Rectal smooth muscle tissue (tissue), 1 donor: ENCODE measurements around the gene BCKDHA.
"Not testable (repeated sequence)": the region's sequence is repeated elsewhere in the genome, so short reads cannot be mapped to it uniquely, and the experiment has no call there.

Experiments
- H3K27ac ChIP-seq: one replicate; pipeline ENCODE4 v1.7.0; 2013; ENCODE audit warnings: low read depth, low read length, inconsistent platforms
- H3K27me3 ChIP-seq: one replicate; pipeline ENCODE4 v1.7.0; 2013; ENCODE audit warnings: low read length; ENCODE audit not compliant: control insufficient read depth, insufficient read depth
- H3K36me3 ChIP-seq: one replicate; pipeline ENCODE4 v1.7.0; 2013; ENCODE audit warnings: low read length; ENCODE audit not compliant: control insufficient read depth, insufficient read depth
- H3K4me1 ChIP-seq: one replicate; pipeline ENCODE4 v1.7.0; 2013; ENCODE audit warnings: low read length; ENCODE audit not compliant: control insufficient read depth, insufficient read depth
- H3K4me3 ChIP-seq: one replicate; pipeline ENCODE4 v1.7.0; 2013; ENCODE audit warnings: low read length
- H3K9ac ChIP-seq: one replicate; pipeline ENCODE4 v1.7.0; 2013; ENCODE audit warnings: low read length

The BCKDHA gene

GRCh38 chr19:41425174-41426115 lies 27.8 kb downstream of the BCKDHA start:
- H3K27ac ChIP-seq = no peak overlapping the region

DNA sequence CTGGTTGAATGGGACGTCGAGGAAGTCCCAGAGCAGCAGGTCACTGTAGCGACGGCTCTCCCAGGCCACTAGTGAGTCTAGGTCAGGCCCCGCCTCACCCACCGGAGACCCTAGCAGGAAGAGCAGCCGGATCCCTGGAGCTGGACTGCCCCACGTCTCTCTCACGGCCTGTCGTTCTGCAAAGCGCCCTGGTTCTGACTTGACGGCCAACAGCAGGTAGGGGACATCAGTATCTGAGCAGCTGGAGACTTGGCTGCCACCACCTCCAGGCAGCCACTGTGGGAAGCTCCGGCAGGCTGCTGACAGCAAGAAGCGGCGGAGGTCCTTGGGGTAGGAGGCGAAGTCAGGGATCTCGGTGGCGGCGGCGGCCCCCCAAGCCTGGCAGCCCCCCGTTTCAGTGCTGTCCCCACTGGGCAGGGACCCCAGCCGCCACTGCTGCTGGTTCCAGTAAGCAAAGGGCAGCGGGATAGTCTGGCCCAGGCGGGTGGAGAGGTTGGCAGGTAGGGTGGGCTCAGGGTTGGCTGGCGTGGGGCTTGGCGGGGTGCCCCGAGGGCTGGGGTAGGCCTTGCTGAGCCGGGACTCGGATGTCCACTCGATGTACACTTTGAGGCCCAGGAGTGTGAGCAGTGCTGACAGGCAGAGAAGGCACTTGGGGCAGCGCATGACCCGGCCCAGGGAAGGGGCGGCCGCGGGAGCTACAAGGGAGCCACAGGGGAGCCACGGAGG lies 28.7 kb downstream of the BCKDHA start:
- H3K9ac ChIP-seq = peak overlapping the region; percentile 90
- H3K27ac ChIP-seq = peak overlapping the region; percentile 55
- H3K4me3 ChIP-seq = peak overlapping the region; percentile 58
- H3K4me1 ChIP-seq = peaks cover 4% of the 10 kb centered on the region
- H3K36me3 ChIP-seq = peaks cover 32% of the 10 kb centered on the region
- H3K27me3 ChIP-seq = no peaks in the 10 kb centered on the region

More at GRCh38 chr19:41425174-41426115, 27.8 kb downstream of the BCKDHA start:
- peaks cover 4% of the 10 kb centered on the region for H3K4me1 ChIP-seq
- no peaks in the 10 kb centered on the region for H3K27me3 ChIP-seq
- peaks cover 34% of the 10 kb centered on the region for H3K36me3 ChIP-seq
- H3K9ac ChIP-seq = no peak overlapping the region
- H3K4me3 ChIP-seq = peak overlapping the region; percentile 58

DNA sequence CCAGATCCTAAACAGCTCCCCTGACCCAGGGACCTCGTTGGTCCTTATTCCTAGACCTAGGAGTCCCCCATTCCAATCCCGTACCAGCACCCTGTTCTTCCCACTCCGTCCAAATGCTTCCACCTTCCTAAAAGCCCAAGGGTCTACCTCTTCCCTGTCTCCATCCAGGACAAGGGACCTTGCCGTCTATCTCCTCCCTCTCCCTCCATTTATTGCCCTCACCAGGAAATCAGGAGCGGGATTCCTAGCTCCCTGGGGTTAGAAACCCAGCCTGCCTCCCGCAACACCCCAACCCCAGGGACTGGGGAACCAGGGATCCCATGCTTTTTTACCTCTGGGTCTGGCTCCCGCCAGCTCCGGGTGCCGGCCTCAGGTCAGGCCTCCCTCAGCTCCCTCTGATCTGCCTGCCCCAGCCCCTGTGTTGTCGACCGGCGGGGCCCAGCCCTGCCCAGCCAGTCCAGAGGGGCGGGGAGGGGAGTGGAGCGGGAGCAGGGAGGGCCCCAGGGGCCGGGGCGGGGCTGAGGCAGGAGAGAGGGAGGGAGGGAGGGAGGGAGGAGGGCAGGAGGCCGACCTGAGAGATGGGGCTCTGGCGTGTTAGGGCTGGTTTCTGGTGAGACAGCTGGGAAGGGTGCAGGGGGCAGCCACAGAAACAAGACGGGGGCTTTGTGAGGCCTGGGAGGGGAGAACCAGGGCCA lies 29.5 kb downstream of the BCKDHA start, which contains the start of gene B3GNT8:
B3GNT8 (minus strand) TSS at position 423 of the 695 bp plus-strand sequence. CDS start 596 bp downstream, outside the sequence.
- Histone ChIP-seq H3K4me1 (peaks cover 4% of the 10 kb centered on the region), H3K9ac (peak within 1 kb of the TSS; percentile 90), H3K4me3 (peak within 1 kb of the TSS; percentile 75), H3K36me3 (peaks cover 31% of the 10 kb centered on the region), H3K27me3 (no peaks in the 10 kb centered on the region), H3K27ac (peak within 1 kb of the TSS; percentile 73)

DNA sequence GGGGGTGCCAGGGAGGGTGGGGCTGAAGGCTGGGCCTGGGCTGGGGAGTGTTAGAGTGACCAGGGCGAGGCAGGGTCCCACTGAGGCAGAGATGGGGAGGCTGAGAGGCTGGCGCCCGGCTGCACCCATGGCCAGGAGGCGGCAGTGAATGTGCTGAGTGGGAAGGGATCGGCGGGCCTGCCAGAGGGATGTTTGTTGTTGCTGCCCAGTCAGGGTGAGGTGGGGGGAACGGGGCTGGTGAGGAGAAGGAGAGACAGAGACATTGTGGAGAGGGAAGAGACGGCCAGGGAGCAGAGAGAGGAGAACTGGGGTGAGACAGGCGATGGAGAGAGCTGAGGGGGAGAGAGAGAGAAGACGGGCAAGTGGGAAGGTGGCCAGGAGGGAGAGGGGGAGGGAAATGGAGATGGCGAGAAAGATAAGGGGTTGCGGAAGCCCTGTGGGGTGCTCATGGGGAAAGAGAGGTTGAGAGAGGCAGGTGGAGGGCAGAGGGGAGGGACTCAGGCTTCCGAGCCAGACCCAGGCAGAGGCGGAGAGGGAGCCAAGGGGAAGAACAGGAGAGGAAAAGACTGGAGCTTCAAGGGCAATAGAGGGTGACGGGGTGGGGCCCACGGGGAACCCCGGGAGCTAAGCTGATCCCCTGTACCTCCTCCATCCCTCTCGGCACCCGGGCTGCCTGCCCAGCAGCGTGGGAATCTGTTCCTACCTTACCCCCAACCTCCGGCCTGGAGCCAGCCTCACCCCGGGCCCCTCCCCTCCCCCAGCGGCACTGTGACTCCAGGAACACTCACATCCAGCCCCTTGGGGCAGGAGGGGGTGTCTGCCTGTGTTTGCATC lies 30.2 kb downstream of the BCKDHA start:
- Histone ChIP-seq H3K4me1 (peaks cover 4% of the 10 kb centered on the region), H3K9ac (peak overlapping the region; percentile 3), H3K27me3 (no peaks in the 10 kb centered on the region), H3K4me3 (peak overlapping the region; percentile 75), H3K27ac (peak overlapping the region; percentile 73), H3K36me3 (peaks cover 31% of the 10 kb centered on the region)

- peaks cover 4% of the 10 kb centered on the region for H3K4me1 ChIP-seq
- H3K27me3 ChIP-seq = no peaks in the 10 kb centered on the region
- peak overlapping the region; percentile 75 for H3K4me3 ChIP-seq
- H3K36me3 ChIP-seq = peaks cover 32% of the 10 kb centered on the region
- no peak overlapping the region for H3K9ac ChIP-seq
- H3K27ac ChIP-seq = peak overlapping the region; percentile 73
Observed at GRCh38 chr19:41428481-41428859, 30.9 kb downstream of the BCKDHA start.

DNA sequence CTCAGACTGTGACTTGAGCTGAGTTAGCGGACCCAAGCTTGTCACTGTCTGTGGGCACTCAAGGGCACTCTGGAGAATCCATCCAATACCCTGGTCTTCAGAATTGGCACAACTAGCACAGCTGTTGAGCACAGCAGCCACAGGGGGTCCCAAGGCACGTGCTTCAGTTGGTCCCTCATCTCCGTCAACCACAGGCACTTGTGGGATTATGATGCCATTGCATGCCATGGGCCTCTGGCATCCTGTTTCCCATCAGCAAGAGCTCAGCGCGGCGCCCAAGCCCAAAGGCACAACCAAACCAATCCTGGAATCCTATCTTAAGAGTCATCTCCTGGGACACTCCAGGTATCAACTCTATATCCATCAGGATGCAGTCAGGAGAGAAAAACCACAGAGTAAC lies 33.3 kb downstream of the BCKDHA start:
- H3K27ac ChIP-seq = no peak overlapping the region
- H3K9ac ChIP-seq = no peak overlapping the region
- no peak overlapping the region for H3K4me3 ChIP-seq
- H3K36me3 ChIP-seq = peaks cover 16% of the 10 kb centered on the region
- peaks cover 4% of the 10 kb centered on the region for H3K4me1 ChIP-seq
- H3K27me3 ChIP-seq = no peaks in the 10 kb centered on the region

DNA sequence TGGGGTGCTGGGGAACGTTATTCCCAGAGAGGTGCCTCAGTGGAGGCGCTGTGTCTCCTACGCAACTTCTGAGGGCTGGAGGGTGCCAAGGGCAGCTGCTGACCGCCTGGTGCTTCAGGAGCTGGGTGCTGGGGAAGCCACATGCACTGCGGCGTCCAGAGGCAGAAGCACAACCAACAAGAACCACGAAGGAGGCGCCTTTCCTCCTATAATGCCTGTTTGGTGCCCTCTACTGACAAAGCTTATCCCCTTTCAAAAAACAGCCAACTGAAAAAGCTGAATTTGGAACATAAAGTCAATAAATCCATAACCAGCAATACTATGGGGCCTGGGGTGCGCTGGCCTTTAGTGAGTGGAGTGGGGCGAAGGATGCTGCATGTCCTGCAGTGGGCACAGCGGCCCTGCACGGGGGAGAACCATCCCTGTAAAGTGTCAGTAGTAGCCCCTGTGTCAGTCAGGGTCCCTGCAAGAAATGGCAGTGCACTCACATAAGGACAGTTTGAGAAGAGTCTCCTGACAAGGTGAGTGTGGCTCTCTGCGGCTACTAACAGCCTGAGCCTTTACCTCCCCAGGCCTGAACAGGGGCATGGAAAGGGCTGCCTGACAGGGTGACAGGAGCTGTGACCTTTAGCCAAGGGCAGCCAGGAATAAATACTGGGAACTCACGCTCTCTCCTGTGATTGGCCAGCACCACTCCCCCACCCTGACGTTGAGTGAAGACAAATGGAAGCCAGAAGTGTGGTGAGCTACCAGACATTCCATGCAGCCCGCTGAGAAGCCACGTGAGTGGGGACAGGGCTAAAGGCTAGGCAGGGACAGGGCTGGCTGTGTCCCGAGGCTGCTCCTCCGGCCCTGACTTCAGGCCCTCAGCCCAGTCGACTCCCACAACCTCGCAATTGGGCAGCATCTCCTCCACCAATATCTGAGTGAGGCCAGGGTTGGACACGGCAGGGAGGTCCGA lies 34.1 kb downstream of the BCKDHA start:
- Histone ChIP-seq H3K27ac (no peak overlapping the region), H3K4me3 (no peak overlapping the region), H3K9ac (no peak overlapping the region), H3K36me3 (peaks cover 19% of the 10 kb centered on the region), H3K4me1 (peaks cover 3% of the 10 kb centered on the region), H3K27me3 (no peaks in the 10 kb centered on the region)

GRCh38 chr19:41433171-41433570 lies 35.6 kb downstream of the BCKDHA start:
- no peak overlapping the region for H3K4me3 ChIP-seq
- H3K36me3 ChIP-seq = peaks cover 20% of the 10 kb centered on the region
- no peak overlapping the region for H3K9ac ChIP-seq
- no peak overlapping the region for H3K27ac ChIP-seq
- H3K4me1 ChIP-seq = no peaks in the 10 kb centered on the region
- no peaks in the 10 kb centered on the region for H3K27me3 ChIP-seq

- Histone ChIP-seq H3K4me3 (no peak overlapping the region), H3K36me3 (peaks cover 20% of the 10 kb centered on the region), H3K9ac (no peak overlapping the region), H3K27me3 (no peaks in the 10 kb centered on the region), H3K27ac (no peak overlapping the region), H3K4me1 (peaks cover 7% of the 10 kb centered on the region)
Observed at GRCh38 chr19:41434450-41434849, 36.8 kb downstream of the BCKDHA start.

DNA sequence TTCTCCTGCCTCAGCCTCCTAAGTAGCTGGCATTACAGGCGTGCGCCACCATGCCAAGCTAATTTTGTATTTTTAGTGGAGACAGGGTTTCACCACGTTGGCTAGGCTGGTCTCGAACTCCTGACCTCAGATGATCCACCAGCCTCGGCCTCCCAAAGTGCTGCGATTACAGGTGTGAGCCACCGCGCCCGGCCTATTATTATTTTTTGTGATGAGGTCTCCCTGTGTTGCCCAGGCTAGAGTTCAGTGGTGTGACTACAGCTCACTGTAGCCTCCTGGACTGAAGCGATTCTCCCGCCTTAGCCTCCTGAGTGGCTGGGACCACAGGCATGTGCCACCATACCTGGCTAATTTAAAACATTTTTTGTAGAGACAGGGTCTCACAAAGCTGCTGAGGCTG lies 37.8 kb downstream of the BCKDHA start:
- H3K27ac ChIP-seq, H3K4me1 ChIP-seq, H3K27me3 ChIP-seq, H3K4me3 ChIP-seq, H3K9ac ChIP-seq: not testable (repeated sequence)
- peaks cover 22% of the 10 kb centered on the region for H3K36me3 ChIP-seq
